Hematopoietic multipotent progenitor cell (in vitro differentiated cells): ENCODE measurements around the gene ADO. TPM values are rescaled to one million over a fixed set of nuclear protein-coding genes. Genes with fewer than 3 reads are reported as not detected.

Experiments
- DNase-seq, 3 donors: peaks; one replicate each; pipeline ENCODE4 v3.0.0-alpha.2; 2011 to 2015; ENCODE audit warnings: low read depth in 2 of 3, low spot score in 2 of 3
- total RNA-seq: library from RNA; depleted of rRNA; stranded (reverse); fragments of >200 nt; gene quantifications from one replicate; pipeline ENCODE4 v1.2.3, GENCODE V29; 2012

ADO gene
- total RNA-seq, 1 donor = 16.4 TPM

- DNase-seq = no peak
These were observed 13.9 kb upstream of the ADO start for GRCh38 chr10:62790571-62790970.

GRCh38 chr10:62792261-62792660 is 12.3 kb upstream of the ADO start:
- no peak for DNase-seq

GRCh38 chr10:62794306-62794705 is 10.2 kb upstream of the ADO start:
- DNase-seq = no peak

GRCh38 chr10:62795100-62795499 is 9.4 kb upstream of the ADO start:
- no peak for DNase-seq

GRCh38 chr10:62795762-62796161 is 8.8 kb upstream of the ADO start:
- no peak for DNase-seq

GRCh38 chr10:62796896-62797295 is 7.6 kb upstream of the ADO start:
- DNase-seq = no peak

GRCh38 chr10:62801871-62802270 is 2.6 kb upstream of the ADO start:
- no peak for DNase-seq

- DNase-seq = no peak
These were observed 680 bp upstream of the ADO start for GRCh38 chr10:62803724-62804355.

GRCh38 chr10:62805231-62806099 is 945 bp downstream of the ADO start:
- DNase-seq = no peak

GRCh38 chr10:62806251-62806650 is 1.7 kb downstream of the ADO start:
- no peak for DNase-seq

GRCh38 chr10:62810156-62810902 is 5.8 kb downstream of the ADO start:
- no peak for DNase-seq

GRCh38 chr10:62811159-62811875 is 6.8 kb downstream of the ADO start:
- DNase-seq = no peak

GRCh38 chr10:62812672-62813439 is 8.3 kb downstream of the ADO start:
- DNase-seq = no peak

- DNase-seq = no peak
These were observed 8.9 kb downstream of the ADO start for GRCh38 chr10:62813453-62813852.

GRCh38 chr10:62813981-62814380 is 9.5 kb downstream of the ADO start:
- no peak for DNase-seq

- DNase-seq = no peak
These were observed 10.3 kb downstream of the ADO start for GRCh38 chr10:62814756-62815380.

- peak in 1 of 3 donors; percentile 16 for DNase-seq
These were observed 11.0 kb downstream of the ADO start for GRCh38 chr10:62815381-62816075.

- no peak for DNase-seq
These were observed 11.5 kb downstream of the ADO start for GRCh38 chr10:62816076-62816330.
